ENCODE results near the gene MAPRE3.

DNA sequence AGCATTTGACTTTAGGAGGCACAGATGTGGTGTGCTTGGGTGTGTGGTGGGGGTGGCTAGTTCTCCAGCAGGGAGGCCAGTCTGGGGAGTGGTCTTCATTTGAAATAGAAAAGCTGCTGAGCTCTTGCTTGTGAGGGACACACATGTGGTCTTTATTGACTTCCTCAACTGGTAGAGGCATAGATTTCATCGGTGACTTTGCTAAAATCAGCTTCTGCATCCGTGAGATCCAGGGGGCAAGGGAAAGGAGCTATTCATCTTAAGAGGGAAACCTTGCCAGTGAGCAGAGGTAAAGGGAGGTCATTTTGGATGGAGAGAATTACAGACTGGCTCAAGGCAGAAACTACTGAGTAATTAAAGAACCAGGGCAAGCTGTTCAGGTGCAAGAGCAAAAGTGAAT is 4.7 kb downstream of the MAPRE3 start:
- TF ChIP-seq, protein P1, sequence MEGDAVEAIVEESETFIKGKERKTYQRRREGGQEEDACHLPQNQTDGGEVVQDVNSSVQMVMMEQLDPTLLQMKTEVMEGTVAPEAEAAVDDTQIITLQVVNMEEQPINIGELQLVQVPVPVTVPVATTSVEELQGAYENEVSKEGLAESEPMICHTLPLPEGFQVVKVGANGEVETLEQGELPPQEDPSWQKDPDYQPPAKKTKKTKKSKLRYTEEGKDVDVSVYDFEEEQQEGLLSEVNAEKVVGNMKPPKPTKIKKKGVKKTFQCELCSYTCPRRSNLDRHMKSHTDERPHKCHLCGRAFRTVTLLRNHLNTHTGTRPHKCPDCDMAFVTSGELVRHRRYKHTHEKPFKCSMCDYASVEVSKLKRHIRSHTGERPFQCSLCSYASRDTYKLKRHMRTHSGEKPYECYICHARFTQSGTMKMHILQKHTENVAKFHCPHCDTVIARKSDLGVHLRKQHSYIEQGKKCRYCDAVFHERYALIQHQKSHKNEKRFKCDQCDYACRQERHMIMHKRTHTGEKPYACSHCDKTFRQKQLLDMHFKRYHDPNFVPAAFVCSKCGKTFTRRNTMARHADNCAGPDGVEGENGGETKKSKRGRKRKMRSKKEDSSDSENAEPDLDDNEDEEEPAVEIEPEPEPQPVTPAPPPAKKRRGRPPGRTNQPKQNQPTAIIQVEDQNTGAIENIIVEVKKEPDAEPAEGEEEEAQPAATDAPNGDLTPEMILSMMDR (IDR thresholded peaks at IDR 0.05) = no peak
- TF ChIP-seq POLR2A (IDR thresholded peaks at IDR 0.05) (no peak), EP300 (IDR thresholded peaks at IDR 0.05) (no peak)
